Liver (tissue), 3 donors: ENCODE data around the gene PRPF19.

Experiments used
- CTCF ChIP-seq: fragments of 150-350 bp; IDR thresholded peaks from 2 replicates; pipeline ENCODE4 v1.5.1; 2017; ENCODE audit warnings: improper control_type of control experiment, low read depth, low read length; ENCODE audit not compliant: missing input control
- RAD21 ChIP-seq, 2 donors: IDR thresholded peaks; 2 replicates each; pipeline ENCODE4 v1.6.1; 2016; ENCODE audit warnings: antibody characterized with exemption in 2 of 2, mild to moderate bottlenecking in 2 of 2
- donor health status: healthy.
- donor health status: healthy.

GRCh38 chr11:60941371-60942119 is 35.2 kb upstream of the PRPF19 start:
- TF ChIP-seq CTCF (no peak), RAD21 (IDR thresholded peaks at IDR 0.05) (no peak)
